ENCODE data around the gene C12orf60.

The C12orf60 gene

GRCh38 chr12:14824012-14824634, 20.7 kb downstream of the C12orf60 start:
- Histone ChIP-seq H3K4me1 (ENCODE audit: insufficient read depth, poor library complexity, severe bottlenecking) (no peaks in the 10 kb centered on the region), H3K36me3 (ENCODE audit: low read depth) (no peaks in the 10 kb centered on the region), H3K27ac (ENCODE audit: poor library complexity, severe bottlenecking) (no peak overlapping the region), H3K27me3 (ENCODE audit: insufficient read depth, poor library complexity, severe bottlenecking) (no peaks in the 10 kb centered on the region), H3K9me3 (ENCODE audit: severe bottlenecking) (no peaks in the 10 kb centered on the region), H3K4me3 (ENCODE audit: severe bottlenecking) (no peak overlapping the region)
- no peak for DNase-seq (ENCODE audit: low spot score)
- ATAC-seq (ENCODE audit: low read depth): peak; percentile 57; the same call in 2 of the 3 replicates
- TF ChIP-seq CTCF (IDR thresholded peaks at IDR 0.05; ENCODE audit: poor library complexity, severe bottlenecking): no peak

- H3K27me3 ChIP-seq (ENCODE audit: insufficient read depth, poor library complexity, severe bottlenecking): no peaks in the 10 kb centered on the region
- ATAC-seq (ENCODE audit: low read depth) (no peak), DNase-seq (ENCODE audit: low spot score) (no peak)
- no peaks in the 10 kb centered on the region for H3K4me1 ChIP-seq (ENCODE audit: insufficient read depth, poor library complexity, severe bottlenecking)
- no peaks in the 10 kb centered on the region for H3K36me3 ChIP-seq (ENCODE audit: low read depth)
- no peak for TF ChIP-seq CTCF (IDR thresholded peaks at IDR 0.05; ENCODE audit: poor library complexity, severe bottlenecking)
- H3K27ac ChIP-seq (ENCODE audit: poor library complexity, severe bottlenecking): no peak overlapping the region
- no peak overlapping the region for H3K4me3 ChIP-seq (ENCODE audit: severe bottlenecking)
- no peaks in the 10 kb centered on the region for H3K9me3 ChIP-seq (ENCODE audit: severe bottlenecking)
Observed at GRCh38 chr12:14825256-14825655, 21.8 kb downstream of the C12orf60 start.

- TF ChIP-seq CTCF (IDR thresholded peaks at IDR 0.05; ENCODE audit: poor library complexity, severe bottlenecking): no peak
- no peak for ATAC-seq (ENCODE audit: low read depth)
Observed at GRCh38 chr12:14826491-14826890, 23.0 kb downstream of the C12orf60 start.

GRCh38 chr12:14827043-14827442, 23.6 kb downstream of the C12orf60 start:
- no peaks in the 10 kb centered on the region for H3K9me3 ChIP-seq (ENCODE audit: severe bottlenecking)
- H3K4me1 ChIP-seq (ENCODE audit: insufficient read depth, poor library complexity, severe bottlenecking): no peaks in the 10 kb centered on the region
- no peaks in the 10 kb centered on the region for H3K27me3 ChIP-seq (ENCODE audit: insufficient read depth, poor library complexity, severe bottlenecking)
- no peak for ATAC-seq (ENCODE audit: low read depth)
- no peak for DNase-seq (ENCODE audit: low spot score)
- no peak for TF ChIP-seq CTCF (IDR thresholded peaks at IDR 0.05; ENCODE audit: poor library complexity, severe bottlenecking)
- H3K4me3 ChIP-seq (ENCODE audit: severe bottlenecking): no peak overlapping the region
- no peak overlapping the region for H3K27ac ChIP-seq (ENCODE audit: poor library complexity, severe bottlenecking)
- no peaks in the 10 kb centered on the region for H3K36me3 ChIP-seq (ENCODE audit: low read depth)

More at GRCh38 chr12:14826491-14826890, 23.0 kb downstream of the C12orf60 start:
- Histone ChIP-seq H3K36me3 (ENCODE audit: low read depth) (no peaks in the 10 kb centered on the region), H3K27ac (ENCODE audit: poor library complexity, severe bottlenecking) (no peak overlapping the region), H3K27me3 (ENCODE audit: insufficient read depth, poor library complexity, severe bottlenecking) (no peaks in the 10 kb centered on the region), H3K4me3 (ENCODE audit: severe bottlenecking) (no peak overlapping the region), H3K4me1 (ENCODE audit: insufficient read depth, poor library complexity, severe bottlenecking) (no peaks in the 10 kb centered on the region), H3K9me3 (ENCODE audit: severe bottlenecking) (no peaks in the 10 kb centered on the region)
- no peak for DNase-seq (ENCODE audit: low spot score)

GRCh38 chr12:14828892-14829291, 25.4 kb downstream of the C12orf60 start:
- Histone ChIP-seq H3K36me3 (ENCODE audit: low read depth) (no peaks in the 10 kb centered on the region), H3K27ac (ENCODE audit: poor library complexity, severe bottlenecking) (no peak overlapping the region), H3K4me1 (ENCODE audit: insufficient read depth, poor library complexity, severe bottlenecking) (no peaks in the 10 kb centered on the region), H3K9me3 (ENCODE audit: severe bottlenecking) (no peaks in the 10 kb centered on the region), H3K27me3 (ENCODE audit: insufficient read depth, poor library complexity, severe bottlenecking) (no peaks in the 10 kb centered on the region), H3K4me3 (ENCODE audit: severe bottlenecking) (no peak overlapping the region)
- ATAC-seq (ENCODE audit: low read depth): 0 out of 3 replicates have a peak, but pooled peaks have one; percentile 31
- TF ChIP-seq CTCF (IDR thresholded peaks at IDR 0.05; ENCODE audit: poor library complexity, severe bottlenecking): no peak
- no peak for DNase-seq (ENCODE audit: low spot score)
